ENCODE results near the gene COQ4. TPM values are rescaled to one million over a fixed set of nuclear protein-coding genes. Genes with fewer than 3 reads are reported as not detected.
A peak's percentile ranks its signal among the peaks of the same experiment; 100 is the strongest.
"Not testable (repeated sequence)": the region's sequence is repeated elsewhere in the genome, so short reads cannot be mapped to it uniquely, and the experiment has no call there.

The COQ4 gene
- total RNA-seq, 1 experiment from 2014 or later = 59.2 TPM

- DNase-seq (ENCODE audit: low read depth) = no peak
Observed at GRCh38 chr9:128298535-128299482, 23.8 kb upstream of the COQ4 start.

- DNase-seq (ENCODE audit: low read depth) = peak; percentile 54
Observed at GRCh38 chr9:128304136-128304970, 18.3 kb upstream of the COQ4 start.

- no peak for DNase-seq (ENCODE audit: low read depth)
Observed at GRCh38 chr9:128304971-128305288, 17.7 kb upstream of the COQ4 start.

GRCh38 chr9:128309551-128309950 lies 13.1 kb upstream of the COQ4 start:
- DNase-seq (ENCODE audit: low read depth) = no peak

GRCh38 chr9:128310461-128310860 lies 12.2 kb upstream of the COQ4 start:
- DNase-seq (ENCODE audit: low read depth) = no peak

- no peak for DNase-seq (ENCODE audit: low read depth)
Observed at GRCh38 chr9:128314697-128315096, 7.9 kb upstream of the COQ4 start.

- DNase-seq (ENCODE audit: low read depth) = no peak
Observed at GRCh38 chr9:128316421-128316820, 6.2 kb upstream of the COQ4 start.

- no peak for DNase-seq (ENCODE audit: low read depth)
Observed at GRCh38 chr9:128317629-128318028, 5.0 kb upstream of the COQ4 start.

GRCh38 chr9:128321343-128321742 lies 1.3 kb upstream of the COQ4 start:
- no peak for DNase-seq (ENCODE audit: low read depth)

- DNase-seq (ENCODE audit: low read depth) = no peak
Observed at GRCh38 chr9:128321879-128322403, 698 bp upstream of the COQ4 start.

GRCh38 chr9:128323212-128323730 lies 632 bp downstream of the COQ4 start:
- DNase-seq (ENCODE audit: low read depth) = peak; percentile 45

GRCh38 chr9:128323791-128324190 lies 1.2 kb downstream of the COQ4 start:
- DNase-seq (ENCODE audit: low read depth) = no peak

- DNase-seq (ENCODE audit: low read depth) = no peak
Observed at GRCh38 chr9:128324401-128324800, 1.8 kb downstream of the COQ4 start.

- DNase-seq (ENCODE audit: low read depth) = no peak
Observed at GRCh38 chr9:128325629-128326028, 3.0 kb downstream of the COQ4 start.

GRCh38 chr9:128333451-128333869 lies 10.8 kb downstream of the COQ4 start:
- DNase-seq (ENCODE audit: low read depth) = no peak

- DNase-seq (ENCODE audit: low read depth) = no peak
Observed at GRCh38 chr9:128335161-128335560, 12.5 kb downstream of the COQ4 start.

- DNase-seq (ENCODE audit: low read depth) = no peak
Observed at GRCh38 chr9:128335914-128336313, 13.3 kb downstream of the COQ4 start.

GRCh38 chr9:128337936-128338335 lies 15.3 kb downstream of the COQ4 start:
- no peak for DNase-seq (ENCODE audit: low read depth)

GRCh38 chr9:128338852-128339614 lies 16.4 kb downstream of the COQ4 start:
- DNase-seq (ENCODE audit: low read depth) = not testable (repeated sequence)

GRCh38 chr9:128339761-128340690 lies 17.4 kb downstream of the COQ4 start, which contains the start of gene SLC27A4:
SLC27A4 (plus strand) TSS chr9:128340527; CDS start chr9:128343133, 2,606 bp downstream.
- DNase-seq (ENCODE audit: low read depth) = peak; percentile 81
